DMS114 treated with DMSO at 0.1 percent for 48 hours (cell line): ENCODE data around the gene TAPBP.
"Not testable (repeated sequence)": the region's sequence is repeated elsewhere in the genome, so short reads cannot be mapped to it uniquely, and the experiment has no call there.

ENCODE experiments used
- DNase-seq: peaks from one replicate; lab custom pipeline; 2025; ENCODE audit not compliant: unreplicated experiment; lab: John Stamatoyannopoulos, UW

TAPBP gene

GRCh38 chr6:33277663-33278391, 36.1 kb downstream of the TAPBP start:
- DNase-seq: no peak

GRCh38 chr6:33276864-33277662, 36.8 kb downstream of the TAPBP start, which contains the start of gene B3GALT4:
TSS of gene B3GALT4 (plus strand) at chr6:33277123. CDS start at chr6:33277420, 297 bp downstream.
- peak; percentile 87 for DNase-seq

- peak; percentile 77 for DNase-seq
Observed at GRCh38 chr6:33276581-33276863, 37.4 kb downstream of the TAPBP start.

GRCh38 chr6:33275795-33276580, 37.9 kb downstream of the TAPBP start:
- not testable (repeated sequence) for DNase-seq

- peak; percentile 20 for DNase-seq
Observed at GRCh38 chr6:33273924-33274902, 39.7 kb downstream of the TAPBP start.

- DNase-seq: peak; percentile 32
Observed at GRCh38 chr6:33273129-33273923, 40.6 kb downstream of the TAPBP start.

- DNase-seq: no peak
Observed at GRCh38 chr6:33272275-33273128, 41.4 kb downstream of the TAPBP start.

- peak; percentile 99 for DNase-seq
Observed at GRCh38 chr6:33271468-33272274, 42.2 kb downstream of the TAPBP start, which contains the start of the genes RPS18 and VPS52. TSS of gene RPS18 (plus strand) at chr6:33272075. CDS start at chr6:33272120, 45 bp downstream. TSS of gene VPS52 (minus strand) at chr6:33271876. CDS start at chr6:33271675, 201 bp downstream.

GRCh38 chr6:33271117-33271467, 42.8 kb downstream of the TAPBP start:
- no peak for DNase-seq

GRCh38 chr6:33264015-33264414, 49.9 kb downstream of the TAPBP start:
- no peak for DNase-seq

- DNase-seq: not testable (repeated sequence)
Observed at GRCh38 chr6:33262490-33262889, 51.4 kb downstream of the TAPBP start.

GRCh38 chr6:33259032-33259431, 54.8 kb downstream of the TAPBP start:
- DNase-seq: no peak

GRCh38 chr6:33254591-33254990, 59.3 kb downstream of the TAPBP start:
- DNase-seq: no peak

- no peak for DNase-seq
Observed at GRCh38 chr6:33252759-33253158, 61.1 kb downstream of the TAPBP start.

GRCh38 chr6:33251395-33252012, 62.4 kb downstream of the TAPBP start:
- no peak for DNase-seq

- no peak for DNase-seq
Observed at GRCh38 chr6:33250731-33251130, 63.1 kb downstream of the TAPBP start.
